OCI-LY7 (cell line): ENCODE data around the gene OR5B12.

ENCODE experiments used
- EZH2phosphoT487 ChIP-seq: fragments of 200-600 bp; sonication (generic); IDR thresholded peaks from 2 replicates; pipeline ENCODE4 v1.6.1; 2018; ENCODE audit warnings: low read depth, borderline replicate concordance, mild to moderate bottlenecking, mixed run types, antibody characterized with exemption, low read length, moderate library complexity, mixed read lengths
- TF ChIP-seq, protein P1 (sequence below): fragments of 200-600 bp; sonication (generic); conservative IDR thresholded peaks from 2 replicates; pipeline ENCODE4 v1.5.1; 2014; ENCODE audit warnings: mild to moderate bottlenecking, antibody characterized with exemption, low read length, moderate library complexity, mixed read lengths

DNA sequence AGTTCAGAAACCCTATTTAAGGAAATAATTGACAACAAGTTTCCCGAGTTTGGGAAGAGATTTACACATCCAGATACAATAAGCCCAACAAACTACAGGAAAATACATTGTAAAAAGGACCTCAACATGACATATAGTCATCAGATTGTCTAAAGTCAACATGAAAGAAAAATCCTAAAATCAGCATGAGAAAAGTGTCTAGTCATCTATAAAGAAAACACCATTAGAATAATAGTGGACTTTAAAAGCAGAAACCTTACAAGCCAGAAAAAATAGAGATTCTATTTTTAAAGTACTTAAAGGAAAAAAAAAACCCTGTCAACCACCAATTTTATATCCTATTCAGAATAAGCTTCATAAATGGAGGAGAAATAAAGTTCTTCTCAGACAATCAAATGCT lies 12.8 kb downstream of the OR5B12 start:
- TF ChIP-seq, protein P1, sequence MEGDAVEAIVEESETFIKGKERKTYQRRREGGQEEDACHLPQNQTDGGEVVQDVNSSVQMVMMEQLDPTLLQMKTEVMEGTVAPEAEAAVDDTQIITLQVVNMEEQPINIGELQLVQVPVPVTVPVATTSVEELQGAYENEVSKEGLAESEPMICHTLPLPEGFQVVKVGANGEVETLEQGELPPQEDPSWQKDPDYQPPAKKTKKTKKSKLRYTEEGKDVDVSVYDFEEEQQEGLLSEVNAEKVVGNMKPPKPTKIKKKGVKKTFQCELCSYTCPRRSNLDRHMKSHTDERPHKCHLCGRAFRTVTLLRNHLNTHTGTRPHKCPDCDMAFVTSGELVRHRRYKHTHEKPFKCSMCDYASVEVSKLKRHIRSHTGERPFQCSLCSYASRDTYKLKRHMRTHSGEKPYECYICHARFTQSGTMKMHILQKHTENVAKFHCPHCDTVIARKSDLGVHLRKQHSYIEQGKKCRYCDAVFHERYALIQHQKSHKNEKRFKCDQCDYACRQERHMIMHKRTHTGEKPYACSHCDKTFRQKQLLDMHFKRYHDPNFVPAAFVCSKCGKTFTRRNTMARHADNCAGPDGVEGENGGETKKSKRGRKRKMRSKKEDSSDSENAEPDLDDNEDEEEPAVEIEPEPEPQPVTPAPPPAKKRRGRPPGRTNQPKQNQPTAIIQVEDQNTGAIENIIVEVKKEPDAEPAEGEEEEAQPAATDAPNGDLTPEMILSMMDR: no peak
- TF ChIP-seq EZH2phosphoT487: no peak
